Measurements from ENCODE around the gene RGS3.

Gene RGS3

DNA sequence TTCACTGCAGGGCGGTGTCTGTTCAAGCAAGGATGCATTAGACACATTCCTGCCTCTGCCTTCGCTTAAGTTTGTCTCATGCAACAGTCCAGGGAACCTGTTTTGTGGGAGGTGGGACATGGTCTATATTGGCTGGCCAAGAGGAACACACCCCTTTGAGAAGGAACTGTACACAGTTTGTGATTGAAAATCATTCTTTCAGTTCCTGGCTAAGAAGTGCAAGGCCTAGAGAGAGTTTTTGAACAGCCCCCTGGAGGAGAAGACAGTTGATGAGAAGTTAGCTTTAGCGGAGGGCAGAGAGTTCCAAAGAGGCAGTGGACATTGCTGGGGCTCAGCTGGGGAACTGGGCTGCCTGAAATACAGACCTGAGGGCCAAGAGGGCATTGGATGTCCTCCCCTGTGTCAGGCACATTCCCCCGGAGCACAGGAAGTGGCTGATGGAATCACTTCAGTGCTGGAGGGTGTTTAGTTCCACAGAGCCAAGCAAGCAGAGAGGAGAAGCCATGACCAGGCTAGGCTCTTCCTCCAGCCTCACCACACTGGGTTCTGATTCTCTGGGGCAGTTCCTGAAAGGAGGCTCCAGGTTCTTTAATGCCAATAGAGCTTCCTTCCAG, 66.6 kb downstream of the RGS3 start:
- H3K27ac Mint-ChIP-seq, result no peak overlapping the region

DNA sequence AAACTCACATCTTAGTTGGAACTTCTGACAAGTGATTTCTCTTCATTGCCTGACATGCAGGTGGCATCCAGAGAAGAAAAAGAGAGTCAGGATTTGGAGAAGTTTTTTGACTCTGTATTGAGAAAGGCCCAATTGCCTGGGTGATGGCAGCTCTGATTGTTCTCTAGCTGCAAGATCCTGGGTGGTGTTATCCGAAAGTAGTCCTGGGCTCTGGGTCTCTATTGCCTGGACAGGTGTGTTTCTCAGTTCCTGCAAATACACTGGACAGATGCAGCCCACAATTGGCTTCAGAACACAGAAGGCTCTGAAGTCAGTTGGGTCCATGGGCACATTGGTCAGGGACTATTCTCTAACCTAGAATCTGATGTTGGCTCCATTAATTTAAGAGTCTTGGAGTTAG, 67.4 kb downstream of the RGS3 start:
- H3K36me3 Mint-ChIP-seq (ENCODE audit: low read depth), result peaks cover 19% of the 10 kb centered on the region
- H3K9me3 Mint-ChIP-seq, result no peaks in the 10 kb centered on the region
- peaks cover 3% of the 10 kb centered on the region for H3K4me1 Mint-ChIP-seq (ENCODE audit: low read depth)
- H3K27me3 Mint-ChIP-seq (ENCODE audit: low read depth), result no peaks in the 10 kb centered on the region
- no peak overlapping the region for H3K27ac Mint-ChIP-seq
- no peak overlapping the region for H3K4me3 Mint-ChIP-seq

More for the DNA sequence above, 66.6 kb downstream of the RGS3 start:
- Mint-ChIP-seq H3K36me3 (ENCODE audit: low read depth) (peaks cover 19% of the 10 kb centered on the region), H3K4me3 (no peak overlapping the region), H3K4me1 (ENCODE audit: low read depth) (peaks cover 3% of the 10 kb centered on the region), H3K27me3 (ENCODE audit: low read depth) (no peaks in the 10 kb centered on the region), H3K9me3 (no peaks in the 10 kb centered on the region)

DNA sequence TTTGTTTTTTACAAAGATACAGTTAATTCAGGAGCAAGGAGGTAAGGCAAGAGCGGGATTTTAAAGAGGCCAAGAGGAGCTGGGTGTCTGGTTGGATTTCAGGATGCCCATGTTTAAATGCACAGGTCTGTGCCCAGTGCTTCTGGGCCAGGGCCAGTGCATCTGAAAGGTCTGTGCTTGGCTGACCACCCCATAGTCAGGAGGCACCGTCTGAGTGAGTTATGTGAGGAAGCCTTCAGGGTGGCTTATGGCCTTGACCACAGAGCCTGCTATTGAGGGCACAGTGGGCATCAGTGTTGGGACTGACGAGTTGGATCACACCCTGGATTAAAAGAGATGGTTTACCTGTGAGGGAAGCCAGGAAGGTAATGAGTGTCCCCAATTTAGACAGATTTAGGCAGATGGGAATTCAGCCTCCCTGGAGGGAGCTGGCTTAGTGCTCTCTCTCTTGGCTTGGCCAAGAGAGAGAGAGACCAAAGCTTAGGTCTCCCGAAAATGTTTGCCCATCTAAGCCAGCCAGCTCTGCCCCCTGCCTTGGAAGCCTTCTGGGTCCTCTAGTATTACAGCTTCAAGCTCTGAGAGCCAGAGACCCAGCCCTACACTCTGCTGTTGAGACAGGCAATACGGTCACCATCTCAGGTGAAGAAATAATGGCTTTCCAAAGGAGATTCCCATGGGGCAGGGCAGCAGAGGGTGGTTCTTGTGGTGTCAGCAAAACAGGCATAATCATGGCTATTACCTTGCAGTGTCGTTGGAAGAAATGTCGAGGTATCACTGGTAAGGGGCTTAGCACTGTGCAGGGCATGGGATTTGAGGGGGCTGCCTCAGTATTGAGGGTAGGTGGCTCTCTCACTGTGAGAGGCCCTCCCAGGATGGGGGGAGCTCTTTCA, 68.6 kb downstream of the RGS3 start:
- Mint-ChIP-seq H3K27me3 (ENCODE audit: low read depth) (no peaks in the 10 kb centered on the region), H3K36me3 (ENCODE audit: low read depth) (peaks cover 21% of the 10 kb centered on the region), H3K4me3 (no peak overlapping the region), H3K4me1 (ENCODE audit: low read depth) (peaks cover 2% of the 10 kb centered on the region), H3K9me3 (no peaks in the 10 kb centered on the region), H3K27ac (no peak overlapping the region)

DNA sequence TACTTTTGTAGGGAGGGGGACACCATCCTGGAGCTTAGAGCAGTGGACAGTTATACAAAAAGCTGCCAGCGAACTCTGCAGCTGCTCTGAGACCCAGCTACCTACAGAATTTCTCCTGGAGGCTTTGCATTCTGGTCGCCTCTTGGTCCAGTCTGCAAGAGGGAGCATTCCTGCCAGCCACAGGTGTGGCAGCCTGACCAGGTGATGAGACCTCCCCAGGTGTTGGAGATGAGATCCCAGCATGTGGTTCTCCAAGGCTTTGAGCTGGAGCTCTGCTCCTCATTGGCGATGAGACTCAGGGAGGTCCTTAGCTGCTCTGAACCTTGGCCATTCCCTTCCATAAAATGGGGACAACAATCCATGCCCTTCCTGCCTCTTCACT, 69.3 kb downstream of the RGS3 start:
- no peak overlapping the region for H3K4me3 Mint-ChIP-seq

DNA sequence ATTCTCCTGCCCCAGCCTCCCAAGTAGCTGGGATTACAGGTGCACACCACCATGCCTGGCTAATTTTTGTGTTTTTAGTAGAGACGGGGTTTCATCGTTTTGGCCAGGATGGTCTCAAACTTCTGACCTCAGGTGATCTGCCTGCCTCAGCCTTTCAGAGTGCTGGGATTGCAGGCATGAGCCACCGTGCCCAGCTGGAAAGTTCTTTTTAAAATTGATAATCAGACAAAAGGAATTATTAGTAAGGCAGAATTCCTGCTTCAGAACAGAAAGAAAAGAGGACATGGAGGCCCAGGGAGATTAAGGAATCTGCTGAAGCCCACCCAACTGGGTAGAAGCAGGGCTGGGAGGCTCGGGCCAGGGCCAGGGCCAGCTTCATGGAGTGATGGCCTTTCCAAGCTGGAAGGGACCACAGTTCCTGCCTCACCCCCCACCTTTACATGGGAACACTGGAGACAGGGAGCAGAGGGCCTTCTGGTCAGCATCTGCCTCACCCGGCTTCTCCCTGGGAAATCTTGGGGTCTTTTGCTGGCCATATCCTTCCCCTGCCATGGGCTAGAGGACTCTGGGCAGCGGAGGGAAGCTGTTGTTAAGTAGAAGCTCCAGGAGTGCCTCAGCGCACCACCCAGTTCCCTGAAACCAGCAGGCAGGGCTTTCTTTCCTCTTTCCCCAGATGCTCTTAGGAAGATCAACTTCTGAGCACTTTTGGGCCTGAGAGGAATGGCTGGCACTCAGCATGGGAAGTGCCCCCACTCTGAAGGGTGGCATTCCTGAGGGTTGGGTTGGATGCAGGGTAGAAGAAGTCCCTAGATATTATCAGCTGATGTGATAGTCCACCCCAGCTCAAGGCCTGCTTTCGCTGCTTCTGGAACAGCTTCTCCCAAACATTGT, 70.1 kb downstream of the RGS3 start:
- Mint-ChIP-seq H3K27ac (no peak overlapping the region), H3K27me3 (ENCODE audit: low read depth) (no peaks in the 10 kb centered on the region), H3K4me1 (ENCODE audit: low read depth) (no peaks in the 10 kb centered on the region), H3K9me3 (no peaks in the 10 kb centered on the region), H3K4me3 (no peak overlapping the region), H3K36me3 (ENCODE audit: low read depth) (peaks cover 20% of the 10 kb centered on the region)

More for the DNA sequence above, 69.3 kb downstream of the RGS3 start:
- H3K9me3 Mint-ChIP-seq, result no peaks in the 10 kb centered on the region
- H3K4me1 Mint-ChIP-seq (ENCODE audit: low read depth), result no peaks in the 10 kb centered on the region
- no peaks in the 10 kb centered on the region for H3K27me3 Mint-ChIP-seq (ENCODE audit: low read depth)
- H3K36me3 Mint-ChIP-seq (ENCODE audit: low read depth), result peaks cover 20% of the 10 kb centered on the region
- H3K27ac Mint-ChIP-seq, result no peak overlapping the region

DNA sequence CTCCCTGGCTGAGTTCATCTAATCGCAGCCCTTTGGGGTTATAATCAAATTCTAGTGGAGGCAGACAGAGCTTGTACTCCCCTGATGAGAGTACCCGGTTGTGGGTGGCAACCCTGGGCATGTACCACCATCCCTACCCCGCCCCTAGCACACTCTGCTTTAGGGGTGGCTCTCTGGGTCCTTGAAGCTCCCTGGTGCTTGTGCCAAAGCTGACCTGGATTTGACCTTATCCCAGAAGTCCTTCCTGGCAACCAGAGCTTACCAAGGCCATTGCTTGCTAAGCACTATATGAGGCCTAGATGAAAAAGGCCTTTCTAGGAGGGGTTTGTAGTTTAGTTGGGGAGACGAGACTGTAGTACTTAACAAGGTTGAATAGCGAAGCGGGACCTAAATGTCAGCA, 72.2 kb downstream of the RGS3 start:
- Mint-ChIP-seq H3K27me3 (ENCODE audit: low read depth) (no peaks in the 10 kb centered on the region), H3K9me3 (no peaks in the 10 kb centered on the region), H3K4me3 (no peak overlapping the region), H3K36me3 (ENCODE audit: low read depth) (peaks cover 15% of the 10 kb centered on the region), H3K27ac (no peak overlapping the region), H3K4me1 (ENCODE audit: low read depth) (no peaks in the 10 kb centered on the region)

DNA sequence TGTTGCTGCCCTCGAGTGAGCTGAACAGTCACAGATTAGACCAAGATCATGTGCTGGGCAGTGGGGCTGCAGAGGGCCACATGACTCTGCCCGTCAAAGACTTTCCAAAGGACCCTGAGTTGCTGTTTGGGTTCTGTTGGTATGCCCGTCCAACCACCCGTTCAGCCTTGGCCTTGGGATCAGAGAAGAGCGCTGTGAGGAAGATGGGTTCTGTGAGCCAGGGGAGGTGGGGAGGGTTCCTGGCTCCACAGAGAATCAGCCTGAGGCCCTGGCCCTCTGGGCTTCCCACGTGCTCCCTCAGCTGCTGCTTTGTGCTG, 72.6 kb downstream of the RGS3 start:
- no peaks in the 10 kb centered on the region for H3K27me3 Mint-ChIP-seq (ENCODE audit: low read depth)
- no peak overlapping the region for H3K4me3 Mint-ChIP-seq
- H3K9me3 Mint-ChIP-seq, result no peaks in the 10 kb centered on the region
- H3K4me1 Mint-ChIP-seq (ENCODE audit: low read depth), result no peaks in the 10 kb centered on the region
- peaks cover 12% of the 10 kb centered on the region for H3K36me3 Mint-ChIP-seq (ENCODE audit: low read depth)
- H3K27ac Mint-ChIP-seq, result no peak overlapping the region

DNA sequence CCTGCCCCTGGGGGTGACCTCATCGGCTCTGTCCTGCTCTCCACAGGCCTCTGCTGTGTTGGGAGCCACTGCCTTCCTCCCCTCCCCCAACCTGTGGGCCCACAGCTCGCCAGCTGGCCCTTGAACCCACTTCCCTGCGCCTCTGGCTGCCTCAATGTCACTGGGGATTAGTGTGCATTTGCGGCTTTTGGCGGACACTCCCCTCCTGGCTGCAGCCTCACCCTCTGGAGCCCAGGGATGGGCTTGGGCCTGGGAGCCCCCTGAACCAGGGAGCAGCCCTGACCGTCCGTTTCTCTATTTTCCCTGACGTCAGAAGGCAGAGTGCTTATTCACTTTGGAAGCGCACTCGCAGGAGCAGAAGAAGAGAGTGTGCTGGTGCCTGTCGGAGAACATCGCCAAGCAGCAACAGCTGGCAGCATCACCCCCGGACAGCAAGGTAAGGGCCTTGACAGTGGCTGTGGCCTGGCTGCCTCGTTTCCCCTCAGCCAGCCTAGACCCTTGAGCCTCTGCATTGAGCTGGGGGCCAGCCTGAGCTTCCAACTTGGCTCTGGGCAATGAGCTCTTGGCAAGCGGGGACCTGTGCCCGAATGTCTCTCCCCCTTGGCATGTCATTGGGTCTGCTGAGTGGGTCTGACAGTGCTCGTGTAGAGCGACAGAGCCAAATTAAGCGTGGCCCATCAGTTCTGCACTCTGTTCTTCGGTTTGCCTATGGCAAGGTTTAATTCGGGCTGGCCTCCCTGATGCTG, 73.1 kb downstream of the RGS3 start:
- Mint-ChIP-seq H3K36me3 (ENCODE audit: low read depth) (peaks cover 8% of the 10 kb centered on the region), H3K27ac (no peak overlapping the region), H3K4me3 (no peak overlapping the region), H3K27me3 (ENCODE audit: low read depth) (no peaks in the 10 kb centered on the region), H3K4me1 (ENCODE audit: low read depth) (no peaks in the 10 kb centered on the region), H3K9me3 (no peaks in the 10 kb centered on the region)

DNA sequence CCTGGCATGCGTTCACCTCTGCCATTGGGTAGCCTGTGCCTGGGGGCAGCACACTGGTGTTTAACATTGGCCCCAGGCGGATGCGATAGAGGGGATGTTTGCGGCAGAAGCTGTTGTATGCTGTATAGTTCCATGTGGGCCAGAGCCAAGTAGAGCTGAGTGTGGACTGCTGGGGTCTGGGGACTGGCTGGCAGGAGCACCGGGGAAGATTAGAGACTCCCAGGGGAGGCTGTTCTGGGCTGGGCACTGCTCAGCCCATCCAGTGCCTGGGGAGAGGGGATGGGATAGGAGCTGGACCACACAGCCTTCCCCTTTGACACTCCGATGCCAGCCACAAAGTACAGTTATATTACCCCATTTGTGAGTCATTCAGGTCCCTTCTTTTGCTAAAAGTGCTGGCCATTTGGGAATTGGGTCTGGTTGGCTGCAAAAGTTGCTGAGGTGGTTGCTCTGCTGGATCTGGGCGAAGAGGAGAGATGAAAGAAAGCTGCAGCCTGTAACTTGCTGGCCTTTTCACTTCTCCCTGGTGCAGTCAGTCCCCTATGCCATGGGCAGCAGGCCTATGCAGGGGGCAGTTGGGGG, 73.8 kb downstream of the RGS3 start:
- H3K9me3 Mint-ChIP-seq, result no peaks in the 10 kb centered on the region
- H3K27me3 Mint-ChIP-seq (ENCODE audit: low read depth), result no peaks in the 10 kb centered on the region
- H3K4me3 Mint-ChIP-seq, result no peak overlapping the region
- H3K27ac Mint-ChIP-seq, result no peak overlapping the region
- no peaks in the 10 kb centered on the region for H3K4me1 Mint-ChIP-seq (ENCODE audit: low read depth)
- H3K36me3 Mint-ChIP-seq (ENCODE audit: low read depth), result peaks cover 10% of the 10 kb centered on the region

DNA sequence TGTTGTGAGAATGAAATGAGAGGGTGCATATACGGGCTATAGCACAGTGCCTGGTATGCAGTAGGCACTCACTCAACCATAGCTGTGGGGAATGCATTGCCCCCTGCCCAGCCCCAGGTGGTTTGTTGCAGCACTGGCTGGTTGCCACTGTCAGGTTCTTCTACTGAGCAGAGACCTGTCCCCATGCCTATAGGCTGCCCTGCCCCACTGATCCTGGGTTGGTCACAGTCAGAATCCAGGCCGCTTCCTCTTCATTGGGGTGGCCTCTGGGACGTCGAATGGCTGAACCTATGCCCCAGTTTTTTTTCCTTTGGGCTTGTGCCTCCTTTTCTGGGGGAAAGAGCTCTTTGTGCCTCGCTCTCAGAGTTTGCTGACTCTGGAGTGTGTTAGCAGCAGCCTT, 74.6 kb downstream of the RGS3 start:
- H3K27ac Mint-ChIP-seq, result no peak overlapping the region
- no peaks in the 10 kb centered on the region for H3K4me1 Mint-ChIP-seq (ENCODE audit: low read depth)
- no peaks in the 10 kb centered on the region for H3K9me3 Mint-ChIP-seq
- H3K4me3 Mint-ChIP-seq, result no peak overlapping the region
- peaks cover 11% of the 10 kb centered on the region for H3K36me3 Mint-ChIP-seq (ENCODE audit: low read depth)
- H3K27me3 Mint-ChIP-seq (ENCODE audit: low read depth), result no peaks in the 10 kb centered on the region

DNA sequence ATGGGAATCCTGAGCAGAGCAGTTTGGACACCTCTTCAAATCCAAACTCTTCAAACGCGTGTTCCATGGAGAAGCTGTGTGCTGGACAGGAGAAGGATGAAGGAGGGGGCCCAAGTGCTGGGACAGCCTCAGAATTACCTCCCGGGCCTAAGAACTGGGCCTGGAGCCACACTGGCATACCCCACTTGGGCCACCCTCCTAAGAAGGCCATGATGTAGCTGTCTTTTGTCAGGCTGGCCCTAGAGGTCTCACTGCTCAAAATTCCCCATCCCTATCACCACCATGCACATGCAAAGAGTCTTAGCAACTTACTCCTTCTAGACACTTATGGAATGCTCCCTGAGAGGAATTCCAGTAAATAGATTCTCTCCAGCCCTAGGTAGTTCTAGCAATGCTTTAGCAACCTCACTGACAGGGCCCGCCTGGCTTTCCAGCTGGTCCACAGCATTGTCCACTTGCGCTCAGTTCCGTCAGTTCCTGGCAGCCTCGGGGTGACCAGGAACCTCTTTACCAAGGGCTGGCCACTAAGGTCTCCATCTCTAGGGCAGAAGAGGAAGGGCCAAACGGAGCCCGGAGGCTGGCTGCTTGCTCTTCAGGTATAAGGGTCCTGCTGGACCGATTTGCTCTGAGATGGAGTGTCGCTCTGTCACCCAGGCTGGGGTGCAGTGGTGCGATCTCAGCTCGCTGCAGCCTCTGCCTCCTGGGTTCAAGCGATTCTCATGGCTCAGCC, 75.3 kb downstream of the RGS3 start:
- no peak overlapping the region for H3K27ac Mint-ChIP-seq
- no peaks in the 10 kb centered on the region for H3K9me3 Mint-ChIP-seq
- no peaks in the 10 kb centered on the region for H3K4me1 Mint-ChIP-seq (ENCODE audit: low read depth)
- H3K36me3 Mint-ChIP-seq (ENCODE audit: low read depth), result peaks cover 11% of the 10 kb centered on the region
- H3K4me3 Mint-ChIP-seq, result no peak overlapping the region
- H3K27me3 Mint-ChIP-seq (ENCODE audit: low read depth), result no peaks in the 10 kb centered on the region

DNA sequence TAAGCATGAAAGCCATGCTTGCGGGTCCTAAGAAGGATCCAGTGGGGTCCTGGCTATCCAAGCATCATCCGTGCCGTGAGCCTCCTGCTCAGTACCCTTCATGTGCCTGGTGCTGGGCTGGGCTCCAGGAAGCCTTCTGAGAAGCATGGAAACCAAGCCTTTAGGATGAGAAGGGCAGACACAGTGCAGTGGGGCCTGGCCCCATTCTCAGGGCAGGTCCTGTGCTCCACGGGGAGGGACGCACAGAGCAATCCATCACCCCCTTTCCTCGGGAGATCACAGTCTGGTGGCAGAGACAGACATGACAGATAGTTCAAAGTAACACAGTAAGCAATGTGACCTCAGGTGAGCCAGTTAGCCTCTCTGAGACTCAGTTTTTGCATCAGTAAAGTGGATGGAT, 76.9 kb downstream of the RGS3 start:
- Mint-ChIP-seq H3K36me3 (ENCODE audit: low read depth) (peaks cover 12% of the 10 kb centered on the region), H3K9me3 (no peaks in the 10 kb centered on the region), H3K27me3 (ENCODE audit: low read depth) (no peaks in the 10 kb centered on the region), H3K4me1 (ENCODE audit: low read depth) (no peaks in the 10 kb centered on the region), H3K27ac (no peak overlapping the region), H3K4me3 (no peak overlapping the region)

DNA sequence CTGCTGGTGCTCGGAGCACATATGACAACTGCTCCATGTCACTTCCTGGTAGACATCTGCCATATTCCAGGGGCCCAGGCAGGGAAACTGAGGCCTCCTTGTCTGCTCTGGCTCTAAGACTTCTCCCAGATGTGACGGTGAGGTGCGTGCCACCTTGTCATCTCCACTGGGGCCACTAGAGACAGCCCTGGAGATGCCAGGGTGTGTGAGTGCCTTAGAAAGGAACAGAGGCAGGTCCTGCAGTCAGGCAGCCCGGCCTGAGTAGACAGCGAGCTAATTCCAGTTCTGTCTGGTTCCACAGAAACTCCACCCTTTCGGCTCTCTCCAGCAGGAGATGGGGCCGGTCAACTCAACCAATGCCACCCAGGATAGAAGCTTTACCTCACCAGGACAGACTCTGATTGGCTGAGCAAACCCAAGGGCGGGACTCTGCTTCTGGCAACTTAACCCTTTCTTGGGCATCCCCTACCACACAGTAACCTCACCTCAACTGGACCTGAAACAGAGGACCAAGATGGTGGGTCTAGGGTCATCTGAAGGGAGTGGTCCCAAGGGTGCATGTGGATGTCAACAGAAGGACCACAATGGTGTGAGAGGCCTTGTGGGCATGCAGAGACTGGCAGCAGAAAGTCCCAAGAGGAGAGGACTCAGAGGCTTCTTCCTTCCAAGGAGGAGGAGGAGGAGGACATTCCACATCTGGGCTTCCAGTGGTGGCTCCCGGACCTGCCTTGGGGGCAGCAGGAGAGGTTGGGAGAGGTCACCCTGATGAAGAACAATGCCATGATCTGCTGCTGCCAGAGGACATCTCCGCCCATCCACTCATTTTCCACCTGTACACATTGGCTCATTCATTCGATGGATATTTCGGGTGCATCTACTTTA, 77.7 kb downstream of the RGS3 start:
- no peaks in the 10 kb centered on the region for H3K27me3 Mint-ChIP-seq (ENCODE audit: low read depth)
- peaks cover 9% of the 10 kb centered on the region for H3K36me3 Mint-ChIP-seq (ENCODE audit: low read depth)
- H3K4me3 Mint-ChIP-seq, result no peak overlapping the region
- H3K9me3 Mint-ChIP-seq, result no peaks in the 10 kb centered on the region
- H3K4me1 Mint-ChIP-seq (ENCODE audit: low read depth), result no peaks in the 10 kb centered on the region
- H3K27ac Mint-ChIP-seq, result no peak overlapping the region

Measured in T-helper 1 cell treated with Interleukin-12 subunit alpha and Interleukin-12 subunit beta and Interleukin-4 antibody, amounts not matched to agents 30 μg/mL and 1 μg/mL, for 36 hours (primary cell).